SH-SY5Y (cell line): ENCODE results near the gene PTGFR.

ENCODE experiments used
- GATA2 ChIP-seq: IDR thresholded peaks from 2 replicates; pipeline ENCODE4 v1.6.1; 2011; ENCODE audit warnings: mild to moderate bottlenecking, low read depth, low read length
- GATA3 ChIP-seq: IDR thresholded peaks from 2 replicates; pipeline ENCODE4 v1.6.1; 2011; ENCODE audit warnings: low read depth, mild to moderate bottlenecking, low read length, moderate library complexity

DNA sequence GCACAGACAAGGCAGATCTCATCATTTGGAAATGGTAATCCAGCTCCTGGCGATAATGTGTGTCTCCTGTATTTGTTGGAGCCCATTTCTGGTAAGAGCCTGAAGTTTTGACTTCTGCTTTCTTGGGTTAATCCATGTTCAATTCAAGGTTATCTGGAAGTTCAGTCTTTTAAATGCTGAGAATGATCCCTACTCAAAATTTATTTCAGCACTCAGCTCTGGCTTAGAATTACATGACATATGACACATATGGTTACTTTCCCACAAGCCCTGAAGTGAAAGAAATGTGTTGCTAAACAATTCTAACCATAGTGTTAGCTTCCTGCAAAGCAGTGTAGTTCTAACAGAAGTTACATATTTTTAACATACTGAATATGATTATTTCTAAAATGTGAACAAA, 2.7 kb downstream of the PTGFR start:
- no peak for TF ChIP-seq GATA3
- TF ChIP-seq GATA2 = no peak
